Prostate gland (tissue), 2 donors: ENCODE measurements around the gene MPP3.

ENCODE experiments used
- CTCF ChIP-seq, 4 experiments: fragments of 200-600 bp in 2 of 4; fragments of 450-650 bp in 2 of 4; sonication (generic) in 2 of 4; IDR thresholded peaks; 1 replicate in 3 of 4; 2 replicates in 1 of 4; pipeline ENCODE4 v1.5.1; 2016 to 2019; ENCODE audit warnings: antibody characterized with exemption in 4 of 4, mild to moderate bottlenecking in 2 of 4, moderate library complexity in 2 of 4
- POLR2A ChIP-seq: fragments of 450-650 bp; IDR thresholded peaks from one replicate; pipeline ENCODE4 v1.6.1; 2016; ENCODE audit warnings: antibody characterized with exemption, mild to moderate bottlenecking

- TF ChIP-seq CTCF (IDR thresholded peaks at IDR 0.05) = no peak
- no peak for TF ChIP-seq POLR2A
Observed at GRCh38 chr17:43840814-43841213, 7.9 kb upstream of the MPP3 start.
